CD4-positive, alpha-beta T cell treated with Interleukin-1 beta for 1 hour (primary cell): ENCODE data around the gene RBM33.

ENCODE experiments used
- DNase-seq, 2 donors: peaks; one replicate each; pipeline ENCODE4 v3.0.0-alpha.2; 2020 to 2022

Gene RBM33

DNA sequence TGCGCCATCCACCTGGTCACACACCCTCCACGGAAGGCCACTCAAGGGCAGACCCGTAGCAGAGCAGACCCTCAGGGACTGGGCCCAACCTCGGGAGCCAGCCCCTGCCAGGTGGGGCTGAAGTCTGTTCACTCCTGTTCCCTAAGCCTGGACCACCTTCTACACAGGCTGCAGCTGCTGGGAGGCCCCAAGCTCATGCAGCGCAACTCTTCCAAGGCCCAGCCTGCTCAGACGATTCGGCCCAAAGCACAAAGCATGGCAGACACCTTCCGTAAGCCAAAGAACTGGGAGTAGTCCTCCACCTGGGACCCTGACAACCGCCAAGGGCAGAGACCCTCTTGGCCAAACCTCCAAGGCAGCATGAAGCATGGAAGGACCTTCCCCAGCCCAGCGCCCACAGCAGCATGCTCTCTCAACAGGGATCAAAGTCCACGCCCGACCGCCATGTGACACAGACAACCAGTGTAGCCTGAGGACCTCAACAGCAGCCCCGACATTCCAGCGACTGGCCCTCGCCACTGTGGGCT is 156.3 kb downstream of the RBM33 start:
- DNase-seq: no peak

DNA sequence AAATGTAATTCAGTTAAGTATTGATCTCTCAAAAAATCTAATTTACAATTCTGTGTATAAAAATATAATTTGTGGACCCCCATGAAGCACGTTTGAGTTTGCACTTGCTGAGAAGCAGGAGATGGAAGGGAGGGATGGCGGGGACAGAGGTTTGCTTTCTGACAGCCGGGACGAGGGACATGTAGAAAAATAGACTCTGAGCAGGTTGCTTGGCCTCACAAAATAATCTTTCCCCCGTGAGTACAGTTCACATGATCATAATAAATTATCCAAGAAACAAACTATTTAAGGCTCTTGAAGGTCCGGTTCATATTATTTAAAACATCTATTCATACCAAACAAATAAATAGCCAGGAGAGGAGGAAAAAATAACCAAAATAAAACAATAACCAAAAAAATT is 157.8 kb downstream of the RBM33 start:
- DNase-seq: no peak

DNA sequence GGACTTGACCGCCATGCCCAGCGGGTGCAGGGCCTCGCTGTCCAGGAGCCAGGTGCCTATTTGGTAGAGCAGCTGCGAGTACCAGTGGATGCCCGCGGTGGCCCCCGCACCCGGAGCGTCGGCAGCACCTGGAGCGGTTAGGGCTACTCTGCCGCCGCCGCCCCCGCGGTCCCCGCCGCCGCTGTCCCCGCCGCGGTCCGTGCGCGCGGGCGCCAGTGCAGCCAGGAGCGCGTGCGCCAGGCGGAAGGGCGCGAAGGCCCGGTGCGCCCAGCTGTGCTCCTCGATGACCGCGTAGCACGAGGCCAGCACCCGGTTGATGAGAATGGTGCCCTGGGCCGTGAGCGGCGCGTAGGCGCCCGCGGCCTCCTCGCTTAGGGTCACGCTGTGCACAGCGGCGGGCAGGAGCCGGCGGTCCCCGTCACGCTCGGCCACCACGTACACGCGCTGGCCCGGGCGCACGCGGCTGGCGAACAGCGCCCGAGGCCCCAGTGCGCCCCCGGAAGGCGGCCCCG is 158.5 kb downstream of the RBM33 start:
- no peak for DNase-seq

GRCh38 chr7:155803418-155804376 is 159.2 kb downstream of the RBM33 start:
- DNase-seq: no peak

DNA sequence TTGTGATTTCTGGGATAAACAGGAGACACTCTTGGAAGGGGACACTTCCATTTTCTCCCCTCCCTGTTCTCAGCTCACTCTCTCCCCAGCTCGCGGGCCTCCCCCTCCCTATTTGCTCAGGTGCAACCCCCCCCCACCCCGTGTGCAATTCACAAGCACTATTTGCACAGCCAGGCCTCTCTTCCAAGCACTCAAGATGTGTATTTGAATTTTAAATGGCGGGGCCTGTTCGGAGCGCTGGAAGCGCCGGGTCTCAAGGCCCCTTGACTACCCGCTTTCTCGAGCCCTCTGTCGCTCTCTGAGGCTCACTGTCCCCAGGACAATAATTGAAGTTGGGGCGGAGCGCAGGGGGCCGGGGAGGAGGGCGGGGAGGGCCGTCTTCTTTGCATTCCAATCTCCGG is 160.0 kb downstream of the RBM33 start:
- no peak for DNase-seq

GRCh38 chr7:155804897-155805825 is 160.7 kb downstream of the RBM33 start:
- peak; percentile 17 for DNase-seq

DNA sequence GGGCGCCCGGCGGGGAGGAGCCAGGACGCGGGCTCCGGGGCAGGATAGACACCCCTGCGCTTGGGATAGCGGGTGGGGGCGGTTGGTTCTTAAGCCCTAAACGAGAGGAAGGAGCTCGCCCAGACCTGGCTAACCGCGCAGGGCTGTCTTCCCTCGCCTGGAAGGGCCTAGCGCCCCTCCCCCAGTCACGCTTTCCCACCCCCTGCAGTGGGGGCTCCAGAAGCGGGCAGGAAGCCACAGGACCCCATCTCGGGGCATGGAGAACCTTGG is 161.3 kb downstream of the RBM33 start:
- no peak for DNase-seq

DNA sequence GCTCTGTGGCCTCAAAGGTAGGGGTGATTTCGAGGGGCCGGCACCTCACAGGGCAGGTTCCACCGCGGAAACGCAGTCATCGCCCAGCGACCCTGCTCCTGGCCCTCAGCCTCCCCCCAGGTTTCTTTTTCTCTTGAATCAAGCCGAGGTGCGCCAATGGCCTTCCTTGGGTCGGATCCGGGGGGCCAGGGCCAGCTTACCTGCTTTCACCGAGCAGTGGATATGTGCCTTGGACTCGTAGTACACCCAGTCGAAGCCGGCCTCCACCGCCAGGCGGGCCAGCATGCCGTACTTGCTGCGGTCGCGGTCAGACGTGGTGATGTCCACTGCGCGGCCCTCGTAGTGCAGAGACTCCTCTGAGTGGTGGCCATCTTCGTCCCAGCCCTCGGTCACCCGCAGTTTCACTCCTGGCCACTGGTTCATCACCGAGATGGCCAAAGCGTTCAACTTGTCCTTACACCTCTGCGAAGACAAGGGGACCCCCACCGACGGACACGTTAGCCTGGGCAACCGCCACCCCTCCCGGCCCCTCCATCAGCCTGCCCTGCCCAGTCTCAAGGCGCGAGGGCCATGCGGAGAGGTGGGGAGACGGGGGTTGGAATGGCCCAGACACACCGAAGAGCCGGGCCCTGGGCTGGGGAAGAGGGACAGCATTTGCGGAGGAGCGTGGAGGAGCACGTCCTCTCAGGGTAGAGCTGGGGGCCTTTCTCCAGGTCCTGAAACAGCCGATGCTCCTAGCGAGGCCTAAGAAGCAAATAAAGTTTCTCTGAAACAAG is 161.8 kb downstream of the RBM33 start:
- DNase-seq: no peak

GRCh38 chr7:155807065-155807671 is 162.7 kb downstream of the RBM33 start:
- DNase-seq: no peak

GRCh38 chr7:155807789-155808548 is 163.5 kb downstream of the RBM33 start:
- no peak for DNase-seq

GRCh38 chr7:155808549-155809331 is 164.3 kb downstream of the RBM33 start:
- DNase-seq: no peak

- DNase-seq: no peak
Observed at GRCh38 chr7:155809332-155809946, 165.0 kb downstream of the RBM33 start.

- DNase-seq: no peak
Observed at GRCh38 chr7:155809947-155810769, 165.7 kb downstream of the RBM33 start.

DNA sequence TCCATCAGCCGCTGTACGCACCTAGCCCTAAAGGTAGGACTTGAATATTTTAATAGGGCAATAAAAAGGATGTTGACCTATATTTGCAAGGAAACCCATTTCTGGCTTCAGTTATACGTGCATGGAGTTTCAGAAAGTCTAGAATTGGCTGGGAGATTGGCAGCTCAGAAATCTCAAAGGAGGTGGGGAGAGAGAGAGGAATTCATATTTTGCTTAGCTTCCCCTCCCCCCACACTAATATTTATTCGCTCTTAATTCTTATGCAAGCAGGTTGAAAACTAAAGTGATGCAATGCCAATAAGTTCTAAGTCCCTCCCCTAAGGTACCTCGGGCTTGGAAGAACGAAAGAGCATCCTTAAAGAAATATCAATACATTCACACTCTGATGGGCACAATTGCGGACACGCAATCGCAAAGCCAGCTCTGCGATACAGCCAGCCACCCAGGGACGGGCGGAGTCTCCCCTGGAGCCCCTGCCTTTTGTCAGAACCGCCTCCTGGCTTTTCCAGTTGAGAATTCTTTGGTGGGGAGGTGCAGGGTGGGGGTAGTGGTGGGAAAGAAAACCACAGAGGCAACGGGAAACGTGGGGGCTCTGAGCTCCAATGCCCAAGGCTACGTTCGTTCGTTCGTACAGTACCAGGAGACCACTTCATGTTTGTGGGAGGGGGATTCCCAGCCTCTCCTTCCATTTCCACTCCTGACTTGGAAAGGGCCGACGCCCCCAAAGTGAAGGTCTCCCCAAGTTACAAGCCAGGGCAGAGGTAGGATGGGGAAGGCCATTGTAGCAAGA is 166.5 kb downstream of the RBM33 start:
- DNase-seq: no peak

- no peak for DNase-seq
Observed at GRCh38 chr7:155811560-155811894, 167.1 kb downstream of the RBM33 start.

GRCh38 chr7:155811895-155812761 is 167.7 kb downstream of the RBM33 start, which contains the start of gene SHH:
Gene SHH, minus strand, starts transcription at chr7:155812463. Its CDS starts 341 bp downstream, at chr7:155812122.
- DNase-seq: no peak

DNA sequence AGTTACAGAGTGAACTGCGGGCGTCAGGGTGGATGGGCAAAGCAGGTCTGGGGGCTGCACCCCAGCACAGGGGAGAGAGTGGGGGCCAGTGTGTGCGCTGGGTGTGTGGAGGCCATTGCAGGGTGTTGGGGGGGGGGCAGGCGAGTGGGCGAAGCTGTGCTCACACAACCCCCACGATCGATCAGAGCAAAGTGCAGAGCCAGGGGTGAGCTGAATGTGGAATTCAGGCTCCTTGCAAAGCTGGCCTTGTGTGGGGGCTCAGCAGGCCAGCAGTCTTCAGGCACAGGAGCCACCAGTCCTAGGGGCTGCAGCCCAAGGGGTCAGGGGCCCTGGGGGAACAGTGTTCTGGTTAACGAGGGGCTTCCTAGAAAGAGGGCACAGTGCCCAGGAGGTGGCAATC is 168.7 kb downstream of the RBM33 start:
- no peak for DNase-seq
